H9 (cell line): ENCODE measurements around the gene HLF. TPM values are rescaled to one million over a fixed set of nuclear protein-coding genes. Genes with fewer than 3 reads are reported as not detected.

Experiments used
- DNase-seq: peaks from one replicate; pipeline ENCODE4 v3.0.0-alpha.2; 2017
- H2AFZ ChIP-seq: one replicate; pipeline ENCODE4 v1.6.1; 2013; ENCODE audit warnings: mild to moderate bottlenecking, low read length, control low read depth, moderate library complexity
- H2AK5ac ChIP-seq: 2 replicates; pipeline ENCODE4 v1.6.1; 2013; ENCODE audit warnings: low read length, control low read depth, mixed read lengths; ENCODE audit not compliant: insufficient read length
- H2BK120ac ChIP-seq: one replicate; pipeline ENCODE4 v1.6.1; 2013; ENCODE audit warnings: low read depth, mild to moderate bottlenecking, low read length, control low read depth, inconsistent platforms; ENCODE audit not compliant: poor library complexity, severe bottlenecking
- H2BK12ac ChIP-seq: 2 replicates; pipeline ENCODE4 v1.6.1; 2013; ENCODE audit warnings: low read length, control low read depth, mixed read lengths, low read depth; ENCODE audit not compliant: insufficient read length
- H2BK15ac ChIP-seq: 2 replicates; pipeline ENCODE4 v1.6.1; 2013; ENCODE audit warnings: low read depth, low read length, control low read depth
- H2BK20ac ChIP-seq: one replicate; pipeline ENCODE4 v1.6.1; 2013; ENCODE audit warnings: low read depth, mild to moderate bottlenecking, low read length, control low read depth, inconsistent platforms; ENCODE audit not compliant: poor library complexity, severe bottlenecking
- H2BK5ac ChIP-seq: 2 replicates; pipeline ENCODE4 v1.6.1; 2013; ENCODE audit warnings: low read length, control low read depth, mixed read lengths; ENCODE audit not compliant: insufficient read length
- H3K14ac ChIP-seq: 2 replicates; pipeline ENCODE4 v1.6.1; 2013; ENCODE audit warnings: low read length, control low read depth; ENCODE audit not compliant: insufficient read depth
- H3K18ac ChIP-seq: 2 replicates; pipeline ENCODE4 v1.6.1; 2013; ENCODE audit warnings: low read depth, mild to moderate bottlenecking, mixed read lengths, low read length, control low read depth; ENCODE audit not compliant: insufficient read length
- H3K23ac ChIP-seq: 2 replicates; pipeline ENCODE4 v1.6.1; 2013; ENCODE audit warnings: low read length, control low read depth, mixed read lengths, low read depth; ENCODE audit not compliant: insufficient read length
- H3K23me2 ChIP-seq: 2 replicates; pipeline ENCODE4 v1.6.1; 2013; ENCODE audit warnings: low read depth, mild to moderate bottlenecking, mixed read lengths, low read length, control low read depth; ENCODE audit not compliant: insufficient read length, poor library complexity, severe bottlenecking
- H3K27ac ChIP-seq: 2 replicates; pipeline ENCODE4 v1.5.1; 2013; ENCODE audit warnings: low read length, control low read depth, mixed read lengths, low read depth; ENCODE audit not compliant: insufficient read length
- H3K27me3 ChIP-seq: 2 replicates; pipeline ENCODE4 v1.6.1; 2013; ENCODE audit warnings: low read length, control low read depth, inconsistent platforms; ENCODE audit not compliant: insufficient read depth
- H3K4ac ChIP-seq: 2 replicates; pipeline ENCODE4 v1.6.1; 2013; ENCODE audit warnings: low read depth, mild to moderate bottlenecking, control low read depth, inconsistent platforms, low read length, moderate library complexity
- H3K4me1 ChIP-seq: 2 replicates; pipeline ENCODE4 v1.6.1; 2013; ENCODE audit warnings: low read length, control low read depth, inconsistent platforms; ENCODE audit not compliant: insufficient read depth
- H3K4me2 ChIP-seq: 2 replicates; pipeline ENCODE4 v1.6.1; 2013; ENCODE audit warnings: low read length, control low read depth, mixed read lengths; ENCODE audit not compliant: insufficient read length, insufficient read depth
- H3K56ac ChIP-seq: 2 replicates; pipeline ENCODE4 v1.6.1; 2013; ENCODE audit warnings: low read depth, mild to moderate bottlenecking, mixed read lengths, low read length, control low read depth; ENCODE audit not compliant: insufficient read length
- H3K79me1 ChIP-seq: 2 replicates; pipeline ENCODE4 v1.6.1; 2013; ENCODE audit warnings: low read depth, mild to moderate bottlenecking, moderate library complexity, low read length, control low read depth, inconsistent platforms; ENCODE audit not compliant: insufficient read depth, poor library complexity, severe bottlenecking
- H3K79me2 ChIP-seq: 2 replicates; pipeline ENCODE4 v1.6.1; 2013; ENCODE audit warnings: low read length, control low read depth, inconsistent platforms; ENCODE audit not compliant: insufficient read depth
- H3K9ac ChIP-seq: 2 replicates; pipeline ENCODE4 v1.6.1; 2013; ENCODE audit warnings: low read length, control low read depth, mixed read lengths; ENCODE audit not compliant: insufficient read length; ENCODE audit errors: extremely low read depth
- H3K9me3 ChIP-seq: one replicate; pipeline ENCODE4 v1.6.1; 2013; ENCODE audit warnings: low read depth, low read length, inconsistent platforms; ENCODE audit not compliant: control insufficient read depth
- H3T11ph ChIP-seq: one replicate; pipeline ENCODE4 v1.6.1; 2013; ENCODE audit warnings: mild to moderate bottlenecking, low read length, control low read depth, inconsistent platforms
- H4K20me1 ChIP-seq: one replicate; pipeline ENCODE4 v1.6.1; 2013; ENCODE audit not compliant: control insufficient read depth, insufficient read length, insufficient read depth
- H4K5ac ChIP-seq: 2 replicates; pipeline ENCODE4 v1.6.1; 2013; ENCODE audit warnings: low read depth, mild to moderate bottlenecking, mixed read lengths, low read length, control low read depth; ENCODE audit not compliant: insufficient read length
- H4K8ac ChIP-seq: replicated peaks from 2 replicates; pipeline ENCODE4 v1.6.1; 2013; ENCODE audit warnings: low read length, control low read depth, mixed read lengths, low read depth; ENCODE audit not compliant: insufficient read length
- H4K91ac ChIP-seq: 2 replicates; pipeline ENCODE4 v1.6.1; 2013; ENCODE audit warnings: low read depth, mild to moderate bottlenecking, moderate library complexity, mixed read lengths, low read length, control low read depth; ENCODE audit not compliant: insufficient read length
- H3K27ac Mint-ChIP-seq, 3 experiments: 2 replicates in 2 of 3; 3 replicates in 1 of 3; pipeline ENCODE4 v1.8.0; 2020 to 2021; ENCODE audit warnings: mixed read lengths in 3 of 3, mild to moderate bottlenecking in 1 of 3, moderate library complexity in 1 of 3
- H3K27me3 Mint-ChIP-seq: 2 replicates; pipeline ENCODE4 v1.8.0; 2021; ENCODE audit warnings: low read depth, mild to moderate bottlenecking, moderate library complexity, mixed read lengths
- H3K36me3 Mint-ChIP-seq, 3 experiments: 2 replicates in 2 of 3; 3 replicates in 1 of 3; pipeline ENCODE4 v1.8.0; 2020 to 2021; ENCODE audit warnings: low read depth in 3 of 3, mixed read lengths in 3 of 3; ENCODE audit not compliant: insufficient read depth in 1 of 3
- H3K4me1 Mint-ChIP-seq, 2 experiments: 2 replicates each; pipeline ENCODE4 v1.8.0; 2020; ENCODE audit warnings: mixed read lengths in 2 of 2
- H3K4me3 Mint-ChIP-seq, 2 experiments: 2 replicates in 1 of 2; 3 replicates in 1 of 2; pipeline ENCODE4 v1.8.0; 2020 to 2021; ENCODE audit warnings: mild to moderate bottlenecking in 2 of 2, mixed read lengths in 2 of 2, moderate library complexity in 1 of 2
- H3K9me3 Mint-ChIP-seq, 2 experiments: 2 replicates in 1 of 2; 3 replicates in 1 of 2; pipeline ENCODE4 v1.8.0; 2020; ENCODE audit warnings: mild to moderate bottlenecking in 2 of 2, mixed read lengths in 2 of 2, moderate library complexity in 1 of 2
- WGBS: extraction: QIAGEN DNeasy Blood & Tissue Kit; methylation state at CpG from one replicate; pipeline ENCODE4 v1.1.7; 2013; ENCODE audit warnings: missing lambda C conversion rate, low lambda C conversion rate, mixed read lengths; ENCODE audit not compliant: insufficient read length; ENCODE audit errors: extremely low coverage; 5-methylcytosine and 5-hydroxymethylcytosine counted together
- total RNA-seq: library from RNA; stranded (reverse); gene quantifications from 2 replicates; pipeline ENCODE4 v1.2.1, GENCODE V29; 2021
- TF ChIP-seq, protein P1 (sequence below): fragments of 200-600 bp; sonication (generic); conservative IDR thresholded peaks from 3 replicates; pipeline ENCODE4 v1.8.0; 2021; ENCODE audit warnings: antibody characterized with exemption, mild to moderate bottlenecking

Gene HLF
- total RNA-seq, 1 experiment from 2014 or later, result 0.17 TPM

DNA sequence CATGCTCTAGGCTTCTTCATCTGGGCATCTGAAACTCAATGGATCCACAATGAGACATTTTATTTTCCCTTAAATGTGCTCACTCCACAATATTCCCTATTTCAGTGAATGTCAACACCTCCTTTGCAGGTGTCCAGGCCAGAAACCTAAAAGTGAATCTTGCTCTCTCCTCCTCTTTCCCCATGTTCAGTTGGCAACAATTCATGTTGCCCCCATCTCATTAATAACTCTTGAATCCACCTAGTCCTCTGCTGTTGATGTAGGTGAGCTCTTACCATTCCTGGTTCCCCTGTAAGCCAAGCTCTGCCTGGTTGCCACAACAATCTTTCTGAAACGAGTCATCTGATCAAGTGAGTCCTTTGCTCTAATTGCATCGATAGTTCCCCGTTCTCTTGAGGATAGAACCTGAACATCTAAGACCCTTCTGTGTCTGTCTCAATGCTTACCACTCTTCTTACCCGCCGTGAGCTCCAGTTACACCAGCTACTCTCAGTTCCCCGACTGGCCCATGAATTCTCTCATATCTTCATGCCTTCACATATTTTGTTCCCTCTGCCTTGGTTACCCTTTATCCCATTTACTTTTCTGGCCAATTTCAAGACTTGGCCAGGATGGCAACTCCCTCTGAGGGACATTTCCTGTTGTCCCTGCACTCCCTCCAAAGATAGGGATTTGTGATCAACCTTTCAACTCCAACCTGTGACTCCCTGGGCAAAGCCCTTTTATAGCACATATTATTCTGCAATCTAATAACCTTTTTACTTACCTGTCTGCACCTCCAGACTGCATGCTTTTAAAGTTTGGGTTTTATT is 35.9 kb downstream of the HLF start:
- Histone ChIP-seq H3K4me2 (no peak overlapping the region), H4K91ac (no peak overlapping the region), H3K23me2 (no peaks in the 10 kb centered on the region), H3K18ac (no peak overlapping the region), H3K4me1 (no peaks in the 10 kb centered on the region), H4K5ac (no peak overlapping the region), H3K9ac (no peak overlapping the region), H2AFZ (no peak overlapping the region), H3K56ac (no peak overlapping the region), H3K14ac (no peak overlapping the region), H3K79me2 (no peaks in the 10 kb centered on the region), H2BK12ac (no peak overlapping the region), H3K23ac (no peak overlapping the region), H2AK5ac (no peak overlapping the region), H3K79me1 (no peaks in the 10 kb centered on the region), H3K27me3 (no peaks in the 10 kb centered on the region), H4K20me1 (no peaks in the 10 kb centered on the region), H2BK20ac (no peak overlapping the region), H3K4ac (no peak overlapping the region), H3T11ph (no peak overlapping the region), H2BK120ac (no peak overlapping the region), H3K9me3 (no peaks in the 10 kb centered on the region), H2BK15ac (no peak overlapping the region; the same call in 1 of the 2 replicates), H3K27ac (no peak overlapping the region), H2BK5ac (no peak overlapping the region), H4K8ac (no peak overlapping the region)
- WGBS, result no CpG with 5 or more reads among the region's 6 CpGs
- no peaks in the 10 kb centered on the region; the same call in 1 of the 2 replicates for H3K27me3 Mint-ChIP-seq
- peaks cover 8% of the 10 kb centered on the region in 2 experiments for H3K4me1 Mint-ChIP-seq
- TF ChIP-seq, protein P1, sequence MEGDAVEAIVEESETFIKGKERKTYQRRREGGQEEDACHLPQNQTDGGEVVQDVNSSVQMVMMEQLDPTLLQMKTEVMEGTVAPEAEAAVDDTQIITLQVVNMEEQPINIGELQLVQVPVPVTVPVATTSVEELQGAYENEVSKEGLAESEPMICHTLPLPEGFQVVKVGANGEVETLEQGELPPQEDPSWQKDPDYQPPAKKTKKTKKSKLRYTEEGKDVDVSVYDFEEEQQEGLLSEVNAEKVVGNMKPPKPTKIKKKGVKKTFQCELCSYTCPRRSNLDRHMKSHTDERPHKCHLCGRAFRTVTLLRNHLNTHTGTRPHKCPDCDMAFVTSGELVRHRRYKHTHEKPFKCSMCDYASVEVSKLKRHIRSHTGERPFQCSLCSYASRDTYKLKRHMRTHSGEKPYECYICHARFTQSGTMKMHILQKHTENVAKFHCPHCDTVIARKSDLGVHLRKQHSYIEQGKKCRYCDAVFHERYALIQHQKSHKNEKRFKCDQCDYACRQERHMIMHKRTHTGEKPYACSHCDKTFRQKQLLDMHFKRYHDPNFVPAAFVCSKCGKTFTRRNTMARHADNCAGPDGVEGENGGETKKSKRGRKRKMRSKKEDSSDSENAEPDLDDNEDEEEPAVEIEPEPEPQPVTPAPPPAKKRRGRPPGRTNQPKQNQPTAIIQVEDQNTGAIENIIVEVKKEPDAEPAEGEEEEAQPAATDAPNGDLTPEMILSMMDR, result no peak
- H3K9me3 Mint-ChIP-seq, result no peaks in the 10 kb centered on the region
- H3K36me3 Mint-ChIP-seq, result no peaks in the 10 kb centered on the region
- H3K27ac Mint-ChIP-seq, result no peak overlapping the region
- no peak overlapping the region for H3K4me3 Mint-ChIP-seq
- no peak for DNase-seq
